HepG2 (cell line): ENCODE results near the gene SAMD14. TPM values are rescaled to one million over a fixed set of nuclear protein-coding genes. Genes with fewer than 3 reads are reported as not detected.

ENCODE experiments used
- ASH2L ChIP-seq: fragments of 300-600, 200-600 bp; sonication (generic); IDR thresholded peaks from 2 replicates; pipeline ENCODE4 v1.7.0; 2017; ENCODE audit warnings: low read depth, mild to moderate bottlenecking, moderate library complexity, mixed read lengths, low read length; ENCODE audit not compliant: insufficient read length
- BRCA1 ChIP-seq: sonication (generic); formaldehyde crosslinking; IDR thresholded peaks from 2 replicates; pipeline ENCODE4 v1.4.0; 2020; ENCODE audit warnings: missing genetic modification reagents
- HMG20A ChIP-seq: IDR thresholded peaks from 2 replicates; pipeline ENCODE4 v1.6.1; 2016; ENCODE audit warnings: borderline replicate concordance
- MAFF ChIP-seq: IDR thresholded peaks from 2 replicates; pipeline ENCODE4 v1.6.1; 2011; ENCODE audit warnings: low read depth, low read length, improper control_type of control experiment
- NCOA5 ChIP-seq: sonication (generic); formaldehyde crosslinking; IDR thresholded peaks from 2 replicates; pipeline ENCODE4 v1.4.0; 2020; ENCODE audit warnings: missing genetic modification reagents
- SMAD9 ChIP-seq: sonication (generic); formaldehyde crosslinking; IDR thresholded peaks from 2 replicates; pipeline ENCODE4 v1.5.1; 2020; ENCODE audit warnings: mild to moderate bottlenecking, missing genetic modification reagents
- SP4 ChIP-seq: sonication (generic); formaldehyde crosslinking; IDR thresholded peaks from 2 replicates; pipeline ENCODE4 v1.8.1; 2023; ENCODE audit warnings: mild to moderate bottlenecking, missing genetic modification reagents
- SP5 ChIP-seq: IDR thresholded peaks from 2 replicates; pipeline ENCODE4 v1.6.1; 2016; ENCODE audit warnings: low read depth, borderline replicate concordance
- TGIF2 ChIP-seq: IDR thresholded peaks from 2 replicates; pipeline ENCODE4 v1.6.1; 2016; ENCODE audit warnings: control low read depth, missing compliant biosample characterization
- XRCC5 ChIP-seq: fragments of 200-400 bp; formaldehyde crosslinking; optimal IDR thresholded peaks from 2 replicates; pipeline ENCODE3; 2017; ENCODE audit warnings: mild to moderate bottlenecking, low read length
- ZBTB1 ChIP-seq: sonication (generic); formaldehyde crosslinking; IDR thresholded peaks from 2 replicates; pipeline ENCODE4 v1.4.0; 2020; ENCODE audit warnings: missing genetic modification reagents, borderline replicate concordance
- ZNF326 ChIP-seq: sonication (generic); formaldehyde crosslinking; IDR thresholded peaks from 2 replicates; pipeline ENCODE4 v1.4.0; 2020; ENCODE audit warnings: missing genetic modification reagents, borderline replicate concordance
- ZNF34 ChIP-seq: sonication (generic); formaldehyde crosslinking; IDR thresholded peaks from 2 replicates; pipeline ENCODE4 v1.4.0; 2020; ENCODE audit warnings: mild to moderate bottlenecking, missing genetic modification reagents, borderline replicate concordance
- ZNF460 ChIP-seq: sonication (generic); formaldehyde crosslinking; IDR thresholded peaks from 2 replicates; pipeline ENCODE4 v1.5.1; 2020; ENCODE audit warnings: missing genetic modification reagents, mild to moderate bottlenecking, borderline replicate concordance
- ZNF530 ChIP-seq: sonication (generic); formaldehyde crosslinking; IDR thresholded peaks from 2 replicates; pipeline ENCODE4 v1.5.0; 2020; ENCODE audit warnings: low read depth, mild to moderate bottlenecking, missing genetic modification reagents
- ZNF567 ChIP-seq: sonication (generic); formaldehyde crosslinking; IDR thresholded peaks from 2 replicates; pipeline ENCODE4 v1.8.1; 2023; ENCODE audit warnings: mild to moderate bottlenecking, missing genetic modification reagents, borderline replicate concordance
- ZNF713 ChIP-seq: sonication (generic); formaldehyde crosslinking; IDR thresholded peaks from 2 replicates; pipeline ENCODE4 v1.4.0; 2020; ENCODE audit warnings: mild to moderate bottlenecking, missing genetic modification reagents
- ZSCAN21 ChIP-seq: sonication (generic); formaldehyde crosslinking; IDR thresholded peaks from 2 replicates; pipeline ENCODE4 v1.8.0; 2022; ENCODE audit warnings: mild to moderate bottlenecking, missing genetic modification reagents, moderate library complexity, borderline replicate concordance
- ZSCAN31 ChIP-seq: sonication (generic); formaldehyde crosslinking; IDR thresholded peaks from 2 replicates; pipeline ENCODE4 v1.5.0; 2020; ENCODE audit warnings: low read depth, mild to moderate bottlenecking, missing genetic modification reagents
- polyA plus RNA-seq, 8 experiments: library from polyadenylated mRNA; depleted of rRNA in 3 of 8; stranded (reverse) in 7 of 8; unstranded in 1 of 8; fragments of >200 nt; fragmentation: Illumina TruSeq in 4 of 8; extraction: Trizol in 4 of 8; gene quantifications; 2 replicates each; pipeline versions ENCODE4 v1.2.1 to v1.2.3, GENCODE V29; 2011 to 2016; ENCODE audit warnings: low read depth in 4 of 8, missing spikeins in 1 of 8, mixed read lengths in 1 of 8; ENCODE audit not compliant: insufficient read depth in 1 of 8
- total RNA-seq, 5 experiments: library from RNA; depleted of rRNA; stranded (reverse); fragments of >200 nt; fragmentation: Illumina TruSeq; extraction: Trizol; gene quantifications; 2 replicates each; pipeline ENCODE4 v1.2.3, GENCODE V29; 2016; ENCODE audit warnings: low read depth in 1 of 5
- TF ChIP-seq, protein P1 (sequence below): sonication (generic); formaldehyde crosslinking; IDR thresholded peaks from 2 replicates; pipeline ENCODE4 v1.9.0; 2021; ENCODE audit warnings: missing genetic modification reagents, mild to moderate bottlenecking, borderline replicate concordance
- TF ChIP-seq, protein P2 (sequence below), 2 experiments: IDR thresholded peaks; 2 replicates each; pipeline ENCODE4 v1.6.1; 2011 to 2012; ENCODE audit warnings: low read length in 2 of 2, borderline replicate concordance in 1 of 2, low read depth in 1 of 2, mild to moderate bottlenecking in 1 of 2, moderate library complexity in 1 of 2
- TF ChIP-seq, protein P3 (sequence below): sonication (generic); formaldehyde crosslinking; IDR thresholded peaks from 2 replicates; pipeline ENCODE4 v1.4.0; 2020; ENCODE audit warnings: missing genetic modification reagents, borderline replicate concordance

The SAMD14 gene
- total and polyA plus RNA-seq, 2 of the 13 experiments (the other 11 are each of a cell fraction or from before 2014, with no cell fraction given), result 0.07 to 0.22 TPM

DNA sequence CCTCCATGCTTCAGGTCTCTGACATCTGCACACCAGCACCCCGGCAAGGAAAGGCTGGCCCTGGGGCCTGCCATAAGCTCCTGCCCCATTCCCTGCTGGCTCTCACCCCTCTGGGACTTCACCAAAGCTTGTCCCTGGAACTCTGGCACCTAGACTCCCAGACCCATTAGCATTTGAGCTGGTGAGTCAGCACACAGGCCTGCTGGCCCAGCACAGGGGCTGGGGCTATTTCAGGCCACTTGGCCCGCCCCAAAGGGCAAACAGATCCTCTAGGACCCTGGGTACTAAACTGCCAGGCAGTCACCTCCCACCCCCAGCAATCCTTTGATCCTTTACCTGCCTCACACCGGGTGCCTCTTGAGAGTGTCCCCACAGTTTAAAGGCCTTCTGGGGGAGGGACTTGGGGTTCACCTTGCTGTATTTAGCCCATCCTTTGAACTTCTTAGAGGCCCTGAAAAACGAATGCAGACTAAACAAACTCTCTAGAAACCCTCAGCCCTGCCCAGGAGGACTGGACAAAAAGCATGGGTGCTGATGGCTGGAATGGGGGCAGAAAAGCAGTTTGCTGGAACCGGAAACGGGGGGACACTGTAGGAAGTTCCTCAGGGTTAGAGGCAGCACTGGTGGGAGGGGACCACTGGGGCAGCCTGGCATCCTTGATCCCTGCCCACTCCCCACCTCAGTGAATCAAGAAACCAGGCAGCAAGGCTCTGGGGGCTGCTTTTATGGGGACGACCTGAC is 3.2 kb upstream of the SAMD14 start (continued):
- TF ChIP-seq, protein P1, sequence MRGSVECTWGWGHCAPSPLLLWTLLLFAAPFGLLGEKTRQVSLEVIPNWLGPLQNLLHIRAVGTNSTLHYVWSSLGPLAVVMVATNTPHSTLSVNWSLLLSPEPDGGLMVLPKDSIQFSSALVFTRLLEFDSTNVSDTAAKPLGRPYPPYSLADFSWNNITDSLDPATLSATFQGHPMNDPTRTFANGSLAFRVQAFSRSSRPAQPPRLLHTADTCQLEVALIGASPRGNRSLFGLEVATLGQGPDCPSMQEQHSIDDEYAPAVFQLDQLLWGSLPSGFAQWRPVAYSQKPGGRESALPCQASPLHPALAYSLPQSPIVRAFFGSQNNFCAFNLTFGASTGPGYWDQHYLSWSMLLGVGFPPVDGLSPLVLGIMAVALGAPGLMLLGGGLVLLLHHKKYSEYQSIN (CRISPR knock-in tag), result no peak
- TF ChIP-seq ZSCAN21 (CRISPR knock-in tag) (no peak), SP4 (CRISPR knock-in tag) (peak; percentile 40), ZNF460 (no peak), ZNF34 (CRISPR knock-in tag) (no peak), ZNF567 (no peak), ASH2L (no peak), BRCA1 (no peak), ZNF326 (no peak), TGIF2 (CRISPR knock-in tag) (no peak), NCOA5 (no peak), ZNF530 (CRISPR knock-in tag) (no peak), MAFF (peak; percentile 45; the same call in 1 of the 2 replicates), SP5 (peak; percentile 92), SMAD9 (no peak), XRCC5 (peak; percentile 67), HMG20A (CRISPR knock-in tag) (no peak), ZSCAN31 (no peak), ZBTB1 (CRISPR knock-in tag) (no peak), ZNF713 (CRISPR knock-in tag) (no peak)
- TF ChIP-seq, protein P2, sequence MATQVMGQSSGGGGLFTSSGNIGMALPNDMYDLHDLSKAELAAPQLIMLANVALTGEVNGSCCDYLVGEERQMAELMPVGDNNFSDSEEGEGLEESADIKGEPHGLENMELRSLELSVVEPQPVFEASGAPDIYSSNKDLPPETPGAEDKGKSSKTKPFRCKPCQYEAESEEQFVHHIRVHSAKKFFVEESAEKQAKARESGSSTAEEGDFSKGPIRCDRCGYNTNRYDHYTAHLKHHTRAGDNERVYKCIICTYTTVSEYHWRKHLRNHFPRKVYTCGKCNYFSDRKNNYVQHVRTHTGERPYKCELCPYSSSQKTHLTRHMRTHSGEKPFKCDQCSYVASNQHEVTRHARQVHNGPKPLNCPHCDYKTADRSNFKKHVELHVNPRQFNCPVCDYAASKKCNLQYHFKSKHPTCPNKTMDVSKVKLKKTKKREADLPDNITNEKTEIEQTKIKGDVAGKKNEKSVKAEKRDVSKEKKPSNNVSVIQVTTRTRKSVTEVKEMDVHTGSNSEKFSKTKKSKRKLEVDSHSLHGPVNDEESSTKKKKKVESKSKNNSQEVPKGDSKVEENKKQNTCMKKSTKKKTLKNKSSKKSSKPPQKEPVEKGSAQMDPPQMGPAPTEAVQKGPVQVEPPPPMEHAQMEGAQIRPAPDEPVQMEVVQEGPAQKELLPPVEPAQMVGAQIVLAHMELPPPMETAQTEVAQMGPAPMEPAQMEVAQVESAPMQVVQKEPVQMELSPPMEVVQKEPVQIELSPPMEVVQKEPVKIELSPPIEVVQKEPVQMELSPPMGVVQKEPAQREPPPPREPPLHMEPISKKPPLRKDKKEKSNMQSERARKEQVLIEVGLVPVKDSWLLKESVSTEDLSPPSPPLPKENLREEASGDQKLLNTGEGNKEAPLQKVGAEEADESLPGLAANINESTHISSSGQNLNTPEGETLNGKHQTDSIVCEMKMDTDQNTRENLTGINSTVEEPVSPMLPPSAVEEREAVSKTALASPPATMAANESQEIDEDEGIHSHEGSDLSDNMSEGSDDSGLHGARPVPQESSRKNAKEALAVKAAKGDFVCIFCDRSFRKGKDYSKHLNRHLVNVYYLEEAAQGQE (IDR thresholded peaks at IDR 0.05; ENCODE audit: borderline replicate concordance in 1 of 2, low read depth in 1 of 2, low read length in 2 of 2), result no peak
- TF ChIP-seq, protein P3, sequence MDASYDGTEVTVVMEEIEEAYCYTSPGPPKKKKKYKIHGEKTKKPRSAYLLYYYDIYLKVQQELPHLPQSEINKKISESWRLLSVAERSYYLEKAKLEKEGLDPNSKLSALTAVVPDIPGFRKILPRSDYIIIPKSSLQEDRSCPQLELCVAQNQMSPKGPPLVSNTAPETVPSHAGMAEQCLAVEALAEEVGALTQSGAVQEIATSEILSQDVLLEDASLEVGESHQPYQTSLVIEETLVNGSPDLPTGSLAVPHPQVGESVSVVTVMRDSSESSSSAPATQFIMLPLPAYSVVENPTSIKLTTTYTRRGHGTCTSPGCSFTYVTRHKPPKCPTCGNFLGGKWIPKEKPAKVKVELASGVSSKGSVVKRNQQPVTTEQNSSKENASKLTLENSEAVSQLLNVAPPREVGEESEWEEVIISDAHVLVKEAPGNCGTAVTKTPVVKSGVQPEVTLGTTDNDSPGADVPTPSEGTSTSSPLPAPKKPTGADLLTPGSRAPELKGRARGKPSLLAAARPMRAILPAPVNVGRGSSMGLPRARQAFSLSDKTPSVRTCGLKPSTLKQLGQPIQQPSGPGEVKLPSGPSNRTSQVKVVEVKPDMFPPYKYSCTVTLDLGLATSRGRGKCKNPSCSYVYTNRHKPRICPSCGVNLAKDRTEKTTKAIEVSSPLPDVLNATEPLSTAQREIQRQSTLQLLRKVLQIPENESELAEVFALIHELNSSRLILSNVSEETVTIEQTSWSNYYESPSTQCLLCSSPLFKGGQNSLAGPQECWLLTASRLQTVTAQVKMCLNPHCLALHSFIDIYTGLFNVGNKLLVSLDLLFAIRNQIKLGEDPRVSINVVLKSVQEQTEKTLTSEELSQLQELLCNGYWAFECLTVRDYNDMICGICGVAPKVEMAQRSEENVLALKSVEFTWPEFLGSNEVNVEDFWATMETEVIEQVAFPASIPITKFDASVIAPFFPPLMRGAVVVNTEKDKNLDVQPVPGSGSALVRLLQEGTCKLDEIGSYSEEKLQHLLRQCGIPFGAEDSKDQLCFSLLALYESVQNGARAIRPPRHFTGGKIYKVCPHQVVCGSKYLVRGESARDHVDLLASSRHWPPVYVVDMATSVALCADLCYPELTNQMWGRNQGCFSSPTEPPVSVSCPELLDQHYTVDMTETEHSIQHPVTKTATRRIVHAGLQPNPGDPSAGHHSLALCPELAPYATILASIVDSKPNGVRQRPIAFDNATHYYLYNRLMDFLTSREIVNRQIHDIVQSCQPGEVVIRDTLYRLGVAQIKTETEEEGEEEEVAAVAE (CRISPR knock-in tag), result no peak
